ENCODE measurements around the gene MX2.
"Not testable (repeated sequence)": the region's sequence is repeated elsewhere in the genome, so short reads cannot be mapped to it uniquely, and the experiment has no call there.

The MX2 gene

GRCh38 chr21:41387824-41388223 lies 26.0 kb downstream of the MX2 start:
- DNase-seq: no peak

GRCh38 chr21:41388259-41388658 lies 26.4 kb downstream of the MX2 start:
- no peak for DNase-seq

GRCh38 chr21:41390043-41390639 lies 28.3 kb downstream of the MX2 start:
- no peak for DNase-seq

GRCh38 chr21:41393876-41394465 lies 32.1 kb downstream of the MX2 start:
- DNase-seq: no peak

GRCh38 chr21:41396558-41397075 lies 34.8 kb downstream of the MX2 start:
- DNase-seq: no peak

GRCh38 chr21:41397471-41397891 lies 35.7 kb downstream of the MX2 start:
- no peak for DNase-seq

GRCh38 chr21:41398251-41398650 lies 36.4 kb downstream of the MX2 start:
- no peak for DNase-seq

GRCh38 chr21:41398831-41399230 lies 37.0 kb downstream of the MX2 start:
- DNase-seq: no peak

GRCh38 chr21:41399246-41399800 lies 37.5 kb downstream of the MX2 start:
- no peak for DNase-seq

GRCh38 chr21:41402231-41402630 lies 40.4 kb downstream of the MX2 start:
- DNase-seq: no peak

GRCh38 chr21:41402796-41403195 lies 41.0 kb downstream of the MX2 start:
- no peak for DNase-seq

GRCh38 chr21:41403331-41403730 lies 41.5 kb downstream of the MX2 start:
- DNase-seq: no peak

- DNase-seq: no peak
These were observed 42.1 kb downstream of the MX2 start for GRCh38 chr21:41403966-41404365.

- no peak for DNase-seq
These were observed 43.5 kb downstream of the MX2 start for GRCh38 chr21:41405321-41405720.

GRCh38 chr21:41406340-41406739 lies 44.5 kb downstream of the MX2 start:
- no peak for DNase-seq

GRCh38 chr21:41407541-41408460 lies 46.0 kb downstream of the MX2 start:
- DNase-seq: no peak

- no peak for DNase-seq
These were observed 48.5 kb downstream of the MX2 start for GRCh38 chr21:41410361-41410760.

- DNase-seq: no peak
These were observed 49.1 kb downstream of the MX2 start for GRCh38 chr21:41410767-41411448.

GRCh38 chr21:41411449-41412089 lies 49.7 kb downstream of the MX2 start:
- no peak for DNase-seq

GRCh38 chr21:41417505-41417904 lies 55.7 kb downstream of the MX2 start:
- not testable (repeated sequence) for DNase-seq

- no peak for DNase-seq
These were observed 56.6 kb downstream of the MX2 start for GRCh38 chr21:41418393-41418792.

- DNase-seq: no peak
These were observed 57.3 kb downstream of the MX2 start for GRCh38 chr21:41418956-41419680.

Measured in NK-92 treated with Interleukin-12 subunit alpha and Interleukin-12 subunit beta, amount 100 ng/mL, for 24 hours (cell line).